Suppressor macrophage treated with lipopolysaccharide for 1 hour (primary cell): ENCODE results near the gene MAPK14.
"Not testable (repeated sequence)": the region's sequence is repeated elsewhere in the genome, so short reads cannot be mapped to it uniquely, and the experiment has no call there.

Experiments used
- DNase-seq, 3 donors: peaks; one replicate each; pipeline ENCODE4 v3.0.0-alpha.2; 2020 to 2022

Gene MAPK14

DNA sequence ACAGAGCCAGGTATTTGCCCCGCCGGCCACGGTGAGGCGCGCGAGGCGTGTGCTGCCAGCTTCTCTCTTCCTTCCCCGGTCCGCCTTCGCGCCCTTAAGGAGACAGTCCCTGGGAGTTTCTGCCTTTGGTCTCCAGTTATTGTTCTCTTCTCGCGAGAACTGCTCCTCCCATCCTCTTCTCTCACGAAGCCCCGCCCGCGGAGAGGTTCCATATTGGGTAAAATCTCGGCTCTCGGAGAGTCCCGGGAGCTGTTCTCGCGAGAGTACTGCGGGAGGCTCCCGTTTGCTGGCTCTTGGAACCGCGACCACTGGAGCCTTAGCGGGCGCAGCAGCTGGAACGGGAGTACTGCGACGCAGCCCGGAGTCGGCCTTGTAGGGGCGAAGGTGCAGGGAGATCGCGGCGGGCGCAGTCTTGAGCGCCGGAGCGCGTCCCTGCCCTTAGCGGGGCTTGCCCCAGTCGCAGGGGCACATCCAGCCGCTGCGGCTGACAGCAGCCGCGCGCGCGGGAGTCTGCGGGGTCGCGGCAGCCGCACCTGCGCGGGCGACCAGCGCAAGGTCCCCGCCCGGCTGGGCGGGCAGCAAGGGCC, at the start of gene MAPK14:
Gene MAPK14 (plus strand): TSS at position 308 of the 587 bp plus-strand sequence. CDS start 350 bp downstream, outside the sequence.
- DNase-seq = peak; percentile 100

GRCh38 chr6:35980126-35980525, 47.5 kb upstream of the MAPK14 start:
- DNase-seq = not testable (repeated sequence)

- DNase-seq = no peak
These were observed 46.5 kb upstream of the MAPK14 start for GRCh38 chr6:35980991-35981645.

- DNase-seq = no peak
These were observed 42.9 kb upstream of the MAPK14 start for GRCh38 chr6:35984701-35985100.

GRCh38 chr6:35988047-35988446, 39.6 kb upstream of the MAPK14 start:
- not testable (repeated sequence) for DNase-seq

DNA sequence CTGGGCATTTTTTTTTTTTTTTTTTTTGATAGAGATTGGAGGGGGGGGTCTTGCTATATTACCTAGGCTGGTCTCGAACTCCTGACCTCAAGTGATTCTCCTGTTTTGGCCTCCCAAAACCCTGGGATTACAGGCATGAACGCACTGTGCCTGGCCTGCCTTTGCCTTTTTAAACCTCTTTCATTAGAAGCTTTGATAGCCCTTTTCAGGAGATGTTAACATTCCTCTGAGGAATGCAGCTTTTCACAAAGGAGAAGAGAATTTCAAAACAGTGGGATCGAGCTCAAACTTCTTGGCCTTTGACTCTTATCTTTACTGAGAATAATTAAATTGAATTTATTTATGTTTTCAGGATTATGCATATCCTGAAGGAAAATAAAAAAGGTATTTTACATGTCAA, 34.5 kb upstream of the MAPK14 start:
- DNase-seq = no peak

DNA sequence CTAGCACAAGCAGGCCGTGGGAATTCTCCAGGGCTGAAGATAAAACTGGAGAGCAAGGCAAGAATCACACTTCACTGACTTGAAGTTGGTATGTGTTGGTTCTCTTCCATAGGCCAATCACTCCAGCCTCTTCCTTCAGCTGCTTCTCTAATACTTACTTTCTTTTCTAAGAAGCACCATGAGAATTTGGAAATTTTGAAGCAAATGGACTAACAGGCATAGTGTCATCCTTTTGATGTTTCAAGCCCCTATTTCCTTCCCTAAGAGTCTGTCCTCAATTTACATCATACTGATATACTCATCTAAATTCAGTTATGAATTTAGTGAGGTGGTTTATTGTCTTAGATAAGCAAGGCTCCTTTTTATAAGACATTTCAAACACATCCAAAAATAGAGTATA, 27.2 kb upstream of the MAPK14 start:
- DNase-seq = peak in 2 of 3 donors; percentile 45 to 56

DNA sequence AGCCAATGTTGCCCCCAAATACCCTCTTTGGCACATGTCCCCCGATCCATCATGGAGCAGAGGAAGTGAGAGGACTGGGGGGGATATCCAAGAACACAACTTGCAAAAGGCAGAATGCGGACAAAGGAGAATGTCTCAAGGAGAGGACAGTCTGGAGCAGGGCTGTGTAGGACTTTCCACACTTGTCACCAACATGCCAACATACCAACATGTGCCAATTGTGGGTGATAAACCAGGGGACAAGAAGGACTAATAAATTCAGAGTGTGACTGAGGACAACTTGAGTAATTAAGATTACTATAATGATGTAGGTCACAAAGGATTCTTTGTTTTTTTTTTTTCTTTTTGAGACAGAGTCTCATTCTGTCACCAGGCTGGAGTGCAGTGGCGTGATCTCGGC, 11.9 kb upstream of the MAPK14 start:
- DNase-seq = peak in 2 of 3 donors; percentile 31 to 55

- DNase-seq = peak; percentile 58 to 75 (median 63)
These were observed 9.3 kb upstream of the MAPK14 start for GRCh38 chr6:36018339-36018738.

DNA sequence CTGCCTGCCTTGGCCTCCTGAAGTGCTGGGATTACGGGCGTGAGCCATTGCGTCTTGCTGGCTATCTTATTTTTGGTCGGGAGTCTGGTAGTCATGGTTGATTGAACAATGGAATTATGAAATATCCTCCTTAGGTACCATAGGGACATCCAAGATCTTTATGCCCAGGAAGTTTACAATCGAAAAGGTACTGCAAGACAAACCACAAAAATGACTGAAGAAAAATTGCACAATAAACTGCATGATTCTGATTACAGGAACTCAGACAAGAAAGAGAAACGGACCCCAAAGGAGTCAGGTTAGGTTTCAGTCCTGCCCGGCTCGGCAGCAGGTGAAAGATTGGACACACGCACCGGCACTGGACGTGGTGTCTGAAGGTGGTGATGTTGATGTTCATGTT, 8.4 kb upstream of the MAPK14 start:
- no peak for DNase-seq

DNA sequence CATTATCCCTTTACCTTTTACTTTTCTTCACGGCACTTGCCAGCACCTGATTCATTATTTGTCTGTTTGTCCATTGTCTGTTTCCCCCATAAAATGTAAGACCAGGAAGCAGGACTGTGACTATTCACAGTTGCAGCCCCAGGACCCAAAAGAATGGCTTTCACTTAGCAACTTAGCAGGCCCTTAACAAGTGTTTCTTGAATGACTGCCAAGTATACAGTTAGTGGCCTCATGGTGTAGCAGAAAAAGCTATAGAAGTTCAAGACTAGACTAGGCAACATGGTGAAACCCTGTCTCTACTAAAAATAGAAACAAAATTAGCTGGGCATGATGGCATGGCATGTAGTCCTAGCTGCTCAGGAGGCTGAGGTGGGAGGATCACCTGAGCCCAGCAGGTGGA, 7.5 kb upstream of the MAPK14 start:
- no peak for DNase-seq

DNA sequence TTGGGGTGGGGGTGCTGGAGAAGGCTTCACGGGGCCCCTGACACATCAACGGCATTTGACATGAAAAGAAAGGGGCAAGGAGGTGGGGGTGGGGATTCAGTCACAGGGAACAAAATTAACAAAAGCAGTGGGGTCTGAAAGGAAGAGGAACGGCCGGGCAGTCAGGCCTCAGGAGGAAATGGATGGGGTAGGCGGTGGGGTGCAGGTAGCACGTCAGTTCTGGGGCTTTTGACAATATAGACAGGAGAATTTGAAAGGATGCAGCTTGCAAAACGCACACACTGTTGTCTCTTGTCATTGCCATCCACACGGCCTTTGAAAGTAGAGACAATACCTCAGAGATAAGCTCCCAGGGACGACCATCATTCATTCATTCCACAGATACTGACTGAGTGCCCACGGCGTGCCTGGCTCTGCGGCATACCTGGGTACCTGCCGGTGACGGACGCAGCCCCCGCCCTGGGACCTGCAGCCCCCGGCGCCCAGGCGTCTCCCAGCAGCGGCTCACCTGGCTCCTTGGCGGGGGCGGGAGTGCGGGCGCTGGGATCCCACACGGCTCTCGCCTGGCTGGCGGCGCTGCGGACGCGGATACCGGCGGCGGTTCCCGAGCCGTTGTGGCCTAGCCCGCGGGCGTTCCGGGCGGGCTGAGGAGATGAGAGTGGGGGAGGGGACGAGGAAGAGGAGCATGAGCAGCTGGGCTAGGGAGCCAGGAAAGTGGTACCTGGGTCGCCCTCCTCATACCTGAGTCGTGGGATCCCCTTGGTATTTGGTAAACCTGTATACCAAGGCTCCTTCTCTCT, 3.4 kb upstream of the MAPK14 start, which contains the start of gene SLC26A8:
Gene SLC26A8 (minus strand): TSS at position 646 of the 800 bp plus-strand sequence. CDS start 4,934 bp downstream, outside the sequence.
- no peak for DNase-seq

GRCh38 chr6:36025260-36025931, 2.2 kb upstream of the MAPK14 start:
- no peak for DNase-seq

- DNase-seq = no peak
These were observed 1.7 kb upstream of the MAPK14 start for GRCh38 chr6:36025932-36026327.

DNA sequence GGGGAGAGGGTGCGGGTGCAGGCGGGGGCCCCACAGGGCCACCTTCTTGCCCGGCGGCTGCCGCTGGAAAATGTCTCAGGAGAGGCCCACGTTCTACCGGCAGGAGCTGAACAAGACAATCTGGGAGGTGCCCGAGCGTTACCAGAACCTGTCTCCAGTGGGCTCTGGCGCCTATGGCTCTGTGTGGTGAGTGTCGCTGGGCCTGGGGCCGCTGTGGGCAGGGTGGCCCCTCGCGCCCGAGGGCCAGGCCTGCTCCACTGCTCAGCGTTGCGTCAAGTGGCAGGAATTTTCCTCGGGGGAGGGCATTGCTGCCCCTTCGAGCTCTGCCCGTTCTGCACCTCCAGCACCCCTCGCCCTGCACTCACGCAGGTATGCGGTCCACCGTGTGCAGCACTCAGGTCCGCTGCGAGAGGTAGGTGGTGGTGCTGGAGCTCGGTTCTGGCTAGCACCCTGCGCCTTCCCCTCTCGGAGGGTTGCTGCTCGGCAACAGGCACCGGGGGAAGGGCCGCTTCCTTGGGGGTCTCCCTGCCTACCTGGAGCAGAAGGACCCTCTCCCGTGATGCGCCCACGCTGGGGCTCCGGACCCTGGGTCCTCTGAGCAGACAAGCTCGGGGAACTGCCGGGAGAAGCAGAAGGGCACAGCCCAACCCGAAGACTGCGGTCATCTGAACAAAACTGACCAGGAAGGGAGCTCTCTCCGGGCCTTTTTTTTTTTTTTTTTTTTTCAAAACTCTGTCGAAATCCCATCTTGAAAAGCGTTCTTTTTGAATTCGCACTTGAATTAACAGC, 674 bp downstream of the MAPK14 start:
- peak in 2 of 3 donors; percentile 35 to 55 for DNase-seq

GRCh38 chr6:36028877-36029324, 1.3 kb downstream of the MAPK14 start:
- DNase-seq = peak; percentile 74 to 78 (median 75)

- DNase-seq = peak; percentile 56 to 86 (median 84)
These were observed 1.9 kb downstream of the MAPK14 start for GRCh38 chr6:36029464-36029863.

DNA sequence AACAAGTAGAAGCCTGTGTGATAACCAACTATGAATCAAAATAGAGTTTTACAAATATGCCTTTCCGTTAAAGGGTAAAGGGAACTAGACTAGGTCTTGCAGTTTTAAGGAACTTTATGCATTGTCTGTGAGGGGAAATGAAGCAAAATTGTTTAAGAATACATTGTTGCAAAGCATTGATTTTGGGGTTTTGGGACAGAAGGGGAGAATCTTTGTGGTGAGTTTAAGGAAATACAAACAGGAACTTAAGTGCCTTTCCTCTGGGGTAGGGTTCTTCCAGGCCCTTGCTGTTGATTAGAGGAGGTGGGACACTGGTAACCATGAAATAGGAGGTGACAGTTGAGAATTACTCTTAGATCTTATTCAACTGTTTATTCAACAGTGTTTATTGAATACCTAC, 4.7 kb downstream of the MAPK14 start:
- peak; percentile 66 to 90 (median 87) for DNase-seq

GRCh38 chr6:36033144-36033543, 5.5 kb downstream of the MAPK14 start:
- DNase-seq = not testable (repeated sequence)

GRCh38 chr6:36033935-36034334, 6.3 kb downstream of the MAPK14 start:
- DNase-seq = peak; percentile 73 to 84 (median 81)

DNA sequence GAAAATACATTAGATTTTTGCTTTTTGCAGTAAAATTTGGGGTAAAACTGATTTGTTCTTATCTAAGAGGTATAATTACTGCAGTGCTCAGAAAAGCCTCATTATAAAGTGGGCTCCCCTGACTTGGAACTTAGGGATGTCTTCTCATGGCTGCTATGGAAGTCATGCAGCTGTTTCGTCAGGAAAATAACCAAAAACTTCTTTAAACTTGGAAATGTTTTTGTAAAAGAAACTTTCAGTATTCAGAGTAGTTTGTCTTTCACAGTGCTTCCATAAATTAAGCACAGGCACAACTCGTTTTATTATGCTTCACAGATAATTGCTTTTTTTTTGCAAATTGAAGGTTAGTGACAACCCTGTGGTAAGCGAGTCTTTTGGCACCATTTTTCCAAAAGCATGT, 6.8 kb downstream of the MAPK14 start:
- DNase-seq = no peak

DNA sequence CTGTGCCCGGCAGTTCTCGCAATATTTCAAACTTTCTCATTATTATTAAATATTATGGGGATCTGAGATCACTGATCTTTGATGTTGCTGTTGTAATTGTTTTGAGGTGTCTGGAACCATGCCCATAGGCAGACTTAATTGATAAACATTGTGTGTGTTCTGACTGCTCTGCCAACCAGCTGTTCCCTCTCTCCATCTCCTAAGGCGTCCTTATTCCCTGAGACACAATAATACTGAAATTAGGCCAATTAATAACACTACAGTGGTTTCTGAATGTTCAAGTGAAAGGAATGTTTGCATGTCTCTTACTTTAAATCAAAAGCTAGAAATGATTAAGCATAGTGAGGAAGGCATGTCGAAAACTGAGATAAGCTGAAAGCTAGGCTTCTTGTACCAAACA, 7.6 kb downstream of the MAPK14 start:
- DNase-seq = no peak
